ENCODE measurements around the gene FAM114A1.

DNA sequence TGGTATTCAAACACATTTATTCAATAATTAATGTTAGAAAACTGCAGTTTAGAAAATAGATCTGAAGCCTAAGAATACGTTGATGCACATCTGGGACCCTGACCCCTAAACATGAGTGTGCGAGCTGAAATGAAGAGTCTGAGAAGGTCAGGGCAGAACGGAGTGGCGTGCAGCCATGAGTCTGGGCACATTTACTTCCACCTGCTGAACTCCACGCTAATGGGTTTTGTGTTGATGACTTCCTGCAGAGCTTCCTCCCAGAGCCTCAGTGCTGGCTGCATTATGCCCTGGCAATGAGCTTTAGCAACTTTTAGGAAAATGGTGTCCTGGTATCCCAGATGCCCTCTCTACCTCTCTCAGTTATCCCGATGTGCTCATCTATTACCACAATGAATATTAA lies 53.1 kb downstream of the FAM114A1 start:
- TF ChIP-seq, protein P1, sequence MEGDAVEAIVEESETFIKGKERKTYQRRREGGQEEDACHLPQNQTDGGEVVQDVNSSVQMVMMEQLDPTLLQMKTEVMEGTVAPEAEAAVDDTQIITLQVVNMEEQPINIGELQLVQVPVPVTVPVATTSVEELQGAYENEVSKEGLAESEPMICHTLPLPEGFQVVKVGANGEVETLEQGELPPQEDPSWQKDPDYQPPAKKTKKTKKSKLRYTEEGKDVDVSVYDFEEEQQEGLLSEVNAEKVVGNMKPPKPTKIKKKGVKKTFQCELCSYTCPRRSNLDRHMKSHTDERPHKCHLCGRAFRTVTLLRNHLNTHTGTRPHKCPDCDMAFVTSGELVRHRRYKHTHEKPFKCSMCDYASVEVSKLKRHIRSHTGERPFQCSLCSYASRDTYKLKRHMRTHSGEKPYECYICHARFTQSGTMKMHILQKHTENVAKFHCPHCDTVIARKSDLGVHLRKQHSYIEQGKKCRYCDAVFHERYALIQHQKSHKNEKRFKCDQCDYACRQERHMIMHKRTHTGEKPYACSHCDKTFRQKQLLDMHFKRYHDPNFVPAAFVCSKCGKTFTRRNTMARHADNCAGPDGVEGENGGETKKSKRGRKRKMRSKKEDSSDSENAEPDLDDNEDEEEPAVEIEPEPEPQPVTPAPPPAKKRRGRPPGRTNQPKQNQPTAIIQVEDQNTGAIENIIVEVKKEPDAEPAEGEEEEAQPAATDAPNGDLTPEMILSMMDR (IDR thresholded peaks at IDR 0.05), result no peak
- TF ChIP-seq POLR2A (IDR thresholded peaks at IDR 0.05), result no peak
- TF ChIP-seq EP300 (IDR thresholded peaks at IDR 0.05), result no peak
